ENCODE results near the gene LPAR6. TPM values are rescaled to one million over a fixed set of nuclear protein-coding genes. Genes with fewer than 3 reads are reported as not detected.

LPAR6 gene
- polyA plus RNA-seq, 1 donor, result 44.3 TPM

DNA sequence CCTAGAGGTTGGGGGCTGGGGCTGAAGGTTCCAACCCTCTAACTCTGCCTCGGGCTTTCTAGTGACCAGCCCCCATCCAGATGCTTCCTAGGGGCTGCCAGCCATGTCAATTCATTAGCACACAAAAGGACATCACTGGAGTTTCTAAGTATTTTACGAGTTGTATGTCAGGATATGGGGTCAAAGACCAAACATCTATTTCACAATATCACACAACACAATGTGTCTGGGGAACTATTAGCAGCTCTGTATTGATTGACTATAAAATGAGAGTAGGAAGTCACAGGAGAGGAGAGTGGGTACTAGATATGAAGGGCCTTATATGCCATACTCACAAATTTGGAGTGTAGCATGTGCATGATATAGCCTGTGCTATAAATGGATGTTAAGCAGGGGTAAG lies 42.1 kb downstream of the LPAR6 start:
- DNase-seq, result no peak

DNA sequence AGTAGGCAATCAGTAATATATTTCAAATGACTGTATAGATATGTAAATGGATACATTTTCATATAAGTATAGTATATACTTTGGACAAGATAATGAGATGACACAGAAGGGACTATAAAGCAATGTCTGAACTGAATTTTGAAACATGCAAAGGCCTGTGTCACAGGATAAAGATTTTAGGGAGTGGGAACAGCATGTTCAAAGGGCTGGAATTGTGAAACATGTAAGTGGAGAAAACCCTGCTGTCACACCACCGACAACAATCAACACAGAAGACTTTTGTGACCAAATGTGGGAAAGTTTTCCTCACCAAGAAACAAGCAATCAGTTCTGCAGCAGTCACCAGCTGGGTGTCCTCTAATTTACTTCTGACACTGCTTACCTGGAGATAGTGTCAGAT lies 42.9 kb downstream of the LPAR6 start:
- DNase-seq, result no peak

Other genes with a start within 250 kb of the LPAR6 start
- 1,478 TPM for gene ITM2B, start 179.9 kb downstream of the LPAR6 start, polyA plus RNA-seq (ENCODE audit: insufficient read length)
- gene RB1, start 109.4 kb downstream of the LPAR6 start, polyA plus RNA-seq (ENCODE audit: insufficient read length), result 51.1 TPM
- gene RCBTB2, start 120.0 kb upstream of the LPAR6 start, polyA plus RNA-seq (ENCODE audit: insufficient read length), result 61.1 TPM
- gene CYSLTR2, start 240.8 kb upstream of the LPAR6 start, polyA plus RNA-seq (ENCODE audit: insufficient read length), result 0.37 TPM